Suprapubic skin (tissue), 4 donors: ENCODE data around the gene ATXN10.

Experiments
- CTCF ChIP-seq, 2 donors: fragments of 200-600 bp in 1 of 2; fragments of 450-650 bp in 1 of 2; sonication (generic) in 1 of 2; IDR thresholded peaks; one replicate each; pipeline ENCODE4 v1.5.1; 2016 to 2019; ENCODE audit warnings: antibody characterized with exemption in 2 of 2, mild to moderate bottlenecking in 1 of 2, moderate library complexity in 1 of 2
- EP300 ChIP-seq: sonication (generic); formaldehyde crosslinking; IDR thresholded peaks from one replicate; pipeline ENCODE4 v1.6.1; 2017; ENCODE audit warnings: antibody characterized with exemption
- POLR2A ChIP-seq, 2 donors: fragments of 450-650 bp; IDR thresholded peaks; one replicate each; pipeline ENCODE4 v1.6.1; 2017; ENCODE audit warnings: antibody characterized with exemption in 2 of 2, mild to moderate bottlenecking in 2 of 2, moderate library complexity in 2 of 2
- POLR2AphosphoS5 ChIP-seq, 3 donors: sonication (generic); formaldehyde crosslinking; IDR thresholded peaks; one replicate each; pipeline ENCODE4 v1.6.1; 2017; ENCODE audit warnings: antibody characterized with exemption in 3 of 3

GRCh38 chr22:45823336-45823735 is 151.7 kb downstream of the ATXN10 start:
- TF ChIP-seq POLR2A (IDR thresholded peaks at IDR 0.05) (no peak), CTCF (IDR thresholded peaks at IDR 0.05) (no peak), POLR2AphosphoS5 (IDR thresholded peaks at IDR 0.05) (no peak), EP300 (no peak)
